OCI-M1 (cell line): Measurements from ENCODE around the gene BNIP5.
A peak's percentile ranks its signal among the peaks of the same experiment; 100 is the strongest.
"Not testable (repeated sequence)": the region's sequence is repeated elsewhere in the genome, so short reads cannot be mapped to it uniquely, and the experiment has no call there.

Experiments
- DNase-seq: peaks from one replicate; lab custom pipeline; 2025; lab: John Stamatoyannopoulos, UW

The BNIP5 gene

DNA sequence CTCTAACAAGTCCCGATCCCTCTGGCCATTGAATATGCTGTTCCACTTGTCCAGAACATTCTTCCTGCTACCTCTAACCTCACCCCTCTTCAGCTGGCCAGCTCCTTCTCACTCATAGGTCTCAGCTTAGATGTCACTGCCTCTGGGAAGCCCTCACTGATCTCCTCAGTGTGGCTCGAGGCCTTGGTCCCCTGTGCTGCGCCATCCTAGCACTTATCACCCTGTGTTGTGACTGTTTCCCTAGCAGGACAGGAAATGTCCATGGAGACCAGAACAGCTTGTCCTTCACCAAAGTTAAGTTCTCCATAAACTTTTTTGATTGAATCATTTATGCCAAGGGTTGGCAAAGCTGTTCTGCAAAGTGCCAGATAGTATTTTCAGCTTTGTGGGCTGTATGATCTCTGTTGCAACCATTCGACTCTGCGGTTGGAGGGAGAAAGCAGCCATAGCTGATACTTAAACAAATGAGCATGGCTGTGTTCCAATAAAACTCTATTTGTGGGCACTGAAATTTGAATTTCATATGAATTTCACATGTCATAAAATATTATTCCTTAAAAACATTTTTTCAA, 6.5 kb upstream of the BNIP5 start:
- DNase-seq = no peak

GRCh38 chr6:36340618-36341454, 4.1 kb upstream of the BNIP5 start:
- DNase-seq = peak; percentile 78

GRCh38 chr6:36340306-36340617, 3.6 kb upstream of the BNIP5 start:
- DNase-seq = no peak

DNA sequence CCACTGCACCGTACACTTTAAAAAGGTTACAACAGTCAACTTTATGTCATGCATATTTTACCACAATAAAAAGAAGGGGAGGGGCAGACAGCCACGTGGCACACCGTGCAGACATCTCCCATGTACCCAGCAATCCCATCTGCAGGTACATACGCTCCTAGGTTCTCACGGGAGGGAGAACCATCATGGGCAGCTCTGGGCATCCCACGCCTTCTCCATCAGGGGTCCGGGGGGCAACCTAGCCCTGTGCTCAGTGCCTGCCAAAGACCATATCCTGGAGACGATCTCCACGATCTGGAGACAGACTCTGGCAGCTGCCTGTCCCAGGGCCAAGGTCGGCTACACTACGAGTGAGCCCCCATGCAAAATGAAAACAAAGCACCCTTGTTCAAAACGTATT, 2.5 kb upstream of the BNIP5 start:
- DNase-seq = no peak

DNA sequence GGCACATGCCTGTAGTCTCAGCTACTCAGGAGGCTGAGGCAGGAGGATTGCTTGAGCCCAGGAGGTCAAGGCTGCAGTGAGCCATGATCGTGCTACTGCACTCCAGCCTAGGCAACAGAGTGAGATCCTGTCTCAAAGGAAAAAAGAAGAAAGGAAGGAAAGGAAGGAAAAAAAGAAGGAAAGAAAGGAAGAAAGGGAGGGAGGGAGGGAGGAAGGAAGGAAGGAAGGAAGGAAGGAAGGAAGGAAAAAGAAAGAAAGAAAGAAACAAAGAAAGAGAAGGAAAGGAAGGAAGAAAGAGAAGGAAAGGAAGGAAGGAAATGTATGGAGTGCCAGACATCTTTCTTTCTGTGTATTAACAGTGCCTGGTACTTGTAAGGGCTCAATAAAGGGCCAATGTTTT, 1.5 kb upstream of the BNIP5 start:
- DNase-seq = not testable (repeated sequence)

- peak; percentile 16 for DNase-seq
Measured at GRCh38 chr6:36337814-36338213, 1.1 kb upstream of the BNIP5 start.

DNA sequence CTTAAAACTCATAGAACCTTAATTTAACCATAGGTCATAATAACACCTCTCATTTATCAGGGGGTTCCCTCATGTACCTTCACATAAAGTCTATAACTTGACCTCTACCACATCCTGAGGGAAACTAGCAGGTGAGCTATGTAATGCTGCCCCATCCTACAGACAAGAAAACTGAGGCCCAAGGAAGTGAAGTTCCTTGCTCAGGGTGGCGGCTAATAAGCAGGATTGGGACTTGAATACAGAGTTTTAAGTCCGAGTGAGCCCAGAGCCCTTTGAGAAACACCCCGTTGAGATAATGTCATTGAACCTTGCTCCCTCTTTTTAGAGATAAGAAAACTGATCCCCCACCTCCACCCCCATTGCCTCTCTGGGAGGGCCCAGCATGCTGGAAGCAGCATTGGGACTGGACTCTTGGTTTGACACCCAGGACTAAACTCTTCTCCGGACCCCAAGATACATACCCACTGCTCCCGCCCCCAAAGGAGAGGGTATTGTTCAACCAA, 429 bp downstream of the BNIP5 start:
- DNase-seq = no peak

DNA sequence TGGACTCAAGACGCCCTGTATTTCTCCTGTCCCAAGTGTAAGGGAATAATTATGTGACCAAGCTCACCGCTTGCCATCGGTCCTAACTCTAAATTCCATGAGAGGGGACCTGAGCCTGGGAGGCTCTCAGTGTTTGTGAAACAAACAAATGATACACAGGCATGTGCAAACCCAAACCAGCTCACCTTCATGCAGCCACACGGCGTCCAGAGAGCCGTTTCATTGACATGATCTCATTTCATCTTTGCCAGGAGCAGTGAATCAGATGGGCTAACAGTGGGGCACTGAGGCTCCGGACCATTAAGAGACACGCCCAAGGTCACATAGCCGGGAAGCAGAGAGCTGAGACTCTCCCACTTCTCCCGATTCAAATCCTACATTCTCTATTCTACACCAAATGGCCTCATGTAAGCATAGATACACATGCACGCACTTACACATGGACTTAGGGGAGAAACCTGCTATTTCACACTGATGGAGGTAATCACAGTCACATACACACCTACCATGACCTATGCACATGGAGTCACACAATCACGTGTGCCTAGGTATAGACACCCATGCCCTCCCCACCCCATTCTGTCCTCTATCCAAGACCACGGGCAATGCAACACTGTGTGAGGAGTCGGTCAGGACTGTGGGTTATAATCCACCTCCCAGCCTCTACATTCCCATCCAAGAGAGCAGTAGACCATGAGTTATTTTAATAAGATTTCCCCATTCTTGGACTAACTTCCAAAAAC, 1.1 kb downstream of the BNIP5 start:
- no peak for DNase-seq

GRCh38 chr6:36334832-36335459, 1.7 kb downstream of the BNIP5 start:
- peak; percentile 19 for DNase-seq

DNA sequence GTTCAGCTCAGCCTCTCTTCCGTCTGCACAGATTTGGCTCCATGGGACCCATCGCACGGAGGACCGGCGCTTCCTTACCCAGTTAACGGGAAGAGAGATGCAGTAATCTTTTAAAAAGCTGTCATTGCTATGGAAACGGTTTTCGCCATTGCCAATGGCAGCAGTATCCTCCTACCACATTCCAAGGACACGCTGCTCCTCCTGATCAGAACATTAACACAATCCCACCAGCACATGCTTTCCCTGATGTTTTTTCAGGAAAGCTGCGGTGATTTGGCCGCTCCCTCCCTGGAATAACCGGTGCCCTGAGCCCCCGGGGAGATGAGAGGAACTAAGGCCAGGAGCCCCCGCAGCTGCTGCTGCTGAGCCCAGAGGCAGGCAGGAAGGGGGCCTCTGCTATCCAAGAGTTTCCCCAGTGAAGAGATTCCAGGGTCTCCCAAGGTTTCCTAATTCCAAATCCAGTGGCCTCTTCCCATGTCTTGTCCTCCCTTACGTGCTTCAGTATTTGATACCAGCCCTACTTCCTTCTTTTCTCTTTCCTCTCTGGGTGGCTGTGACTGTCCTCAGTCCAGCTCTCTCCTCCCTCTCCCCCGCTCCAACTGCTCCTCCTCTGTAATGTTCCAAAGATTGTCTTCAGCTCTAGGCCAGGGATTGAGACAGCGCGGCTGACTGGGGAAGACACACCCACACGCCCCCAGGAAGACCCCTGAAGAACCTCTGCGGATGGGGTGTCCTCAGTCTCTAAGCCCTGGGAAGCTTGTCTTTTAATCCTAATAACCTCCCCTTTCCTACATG, 2.6 kb downstream of the BNIP5 start:
- peak; percentile 9 for DNase-seq

- no peak for DNase-seq
Measured at GRCh38 chr6:36333171-36333895, 3.4 kb downstream of the BNIP5 start.

- no peak for DNase-seq
Measured at GRCh38 chr6:36331381-36331780, 5.3 kb downstream of the BNIP5 start.

DNA sequence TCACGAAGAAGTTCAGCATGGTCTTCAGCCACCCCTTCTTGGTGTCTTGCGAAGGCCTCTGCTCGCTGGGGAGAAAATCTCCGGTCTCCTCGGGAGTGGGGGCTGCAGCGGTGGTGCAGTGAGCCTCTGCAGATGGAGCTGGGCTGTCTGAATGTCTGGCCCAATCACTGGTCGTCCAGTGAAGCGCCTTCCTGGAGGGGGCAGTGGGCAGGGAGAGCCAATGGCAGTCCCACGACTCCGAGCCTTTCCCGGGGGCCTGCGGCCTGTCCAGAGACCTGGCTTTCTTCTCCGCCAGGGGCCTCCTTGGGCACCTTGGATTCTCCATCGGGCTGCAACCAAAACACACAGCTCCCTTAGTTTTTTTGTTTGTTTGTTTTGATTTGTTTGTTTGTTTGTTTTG, 6.3 kb downstream of the BNIP5 start:
- no peak for DNase-seq

GRCh38 chr6:36329798-36330291, 6.8 kb downstream of the BNIP5 start:
- DNase-seq = no peak

GRCh38 chr6:36328600-36328999, 8.1 kb downstream of the BNIP5 start:
- no peak for DNase-seq

DNA sequence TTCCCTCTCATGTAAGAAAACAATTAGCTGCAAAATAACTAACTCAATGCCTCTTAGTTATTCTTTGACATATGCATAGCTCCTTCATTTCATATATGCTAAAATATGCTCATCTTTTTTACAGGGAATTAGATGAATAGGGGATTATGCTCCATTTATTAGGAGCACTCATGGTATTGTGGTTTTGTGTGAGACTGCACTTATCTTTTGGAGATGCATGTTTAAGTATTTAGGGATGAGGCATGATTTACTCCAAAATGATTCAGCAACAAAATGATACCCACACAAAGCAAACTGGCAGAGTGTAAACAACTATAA, 8.8 kb downstream of the BNIP5 start:
- DNase-seq = no peak

- peak; percentile 10 for DNase-seq
Measured at GRCh38 chr6:36327226-36327918, 9.3 kb downstream of the BNIP5 start.

GRCh38 chr6:36326356-36326995, 10.2 kb downstream of the BNIP5 start:
- DNase-seq = no peak

GRCh38 chr6:36324715-36325114, 12.0 kb downstream of the BNIP5 start:
- DNase-seq = no peak

GRCh38 chr6:36324191-36324590, 12.5 kb downstream of the BNIP5 start:
- no peak for DNase-seq
